Esophagus muscularis mucosa (tissue), 4 donors: ENCODE data around the gene TSEN15.

Experiments
- CTCF ChIP-seq, 3 experiments: fragments of 200-600 bp in 2 of 3; fragments of 450-650 bp in 1 of 3; sonication (generic) in 2 of 3; IDR thresholded peaks; one replicate each; pipeline ENCODE4 v1.5.1; 2017 to 2019; ENCODE audit warnings: antibody characterized with exemption in 3 of 3, mild to moderate bottlenecking in 2 of 3, moderate library complexity in 1 of 3
- EP300 ChIP-seq: sonication (generic); formaldehyde crosslinking; IDR thresholded peaks from one replicate; pipeline ENCODE4 v1.6.1; 2017; ENCODE audit warnings: antibody characterized with exemption
- POLR2A ChIP-seq: fragments of 450-650 bp; IDR thresholded peaks from one replicate; pipeline ENCODE4 v1.6.1; 2017; ENCODE audit warnings: antibody characterized with exemption, moderate library complexity, mild to moderate bottlenecking, low read depth
- POLR2AphosphoS5 ChIP-seq, 2 donors: sonication (generic); formaldehyde crosslinking; IDR thresholded peaks; one replicate each; pipeline ENCODE4 v1.6.1; 2017; ENCODE audit warnings: antibody characterized with exemption in 2 of 2

GRCh38 chr1:184036517-184036949 lies 15.0 kb upstream of the TSEN15 start:
- TF ChIP-seq CTCF (IDR thresholded peaks at IDR 0.05) (no peak), POLR2A (no peak), POLR2AphosphoS5 (IDR thresholded peaks at IDR 0.05) (peak in 1 of 2 donors; percentile 44), EP300 (no peak)
